ENCODE data around the gene PRICKLE1.

GRCh38 chr12:42556917-42557316 is 32.6 kb downstream of the PRICKLE1 start:
- TF ChIP-seq CTCF (conservative IDR thresholded peaks at IDR 0.05) (no peak), EZH2 (IDR thresholded peaks at IDR 0.05; ENCODE audit: low read depth) (no peak)

All from PC-9 (cell line).